Measurements from ENCODE around the gene LRRC23. TPM values are rescaled to one million over a fixed set of nuclear protein-coding genes. Genes with fewer than 3 reads are reported as not detected.
"Not testable (repeated sequence)": the region's sequence is repeated elsewhere in the genome, so short reads cannot be mapped to it uniquely, and the experiment has no call there.

LRRC23 gene
- total RNA-seq, 1 donor from 2014 or later: 10.1 TPM

GRCh38 chr12:6899837-6900519 lies 4.6 kb upstream of the LRRC23 start:
- no peaks in the 10 kb centered on the region for H3K9me3 Mint-ChIP-seq
- no peak overlapping the region for H3K4me3 Mint-ChIP-seq
- no peak for DNase-seq (ENCODE audit: extremely low spot score, unreplicated experiment)
- H3K27ac Mint-ChIP-seq: no peak overlapping the region
- TF ChIP-seq CTCF (conservative IDR thresholded peaks at IDR 0.05): no peak
- peaks cover 10% of the 10 kb centered on the region for H3K36me3 Mint-ChIP-seq
- no peaks in the 10 kb centered on the region for H3K4me1 Mint-ChIP-seq (ENCODE audit: unreplicated experiment)
- H3K27me3 Mint-ChIP-seq: no peaks in the 10 kb centered on the region

- Mint-ChIP-seq H3K4me1 (ENCODE audit: unreplicated experiment) (no peaks in the 10 kb centered on the region), H3K9me3 (no peaks in the 10 kb centered on the region), H3K36me3 (peaks cover 10% of the 10 kb centered on the region), H3K27me3 (no peaks in the 10 kb centered on the region), H3K27ac (no peak overlapping the region), H3K4me3 (no peak overlapping the region)
- TF ChIP-seq CTCF (conservative IDR thresholded peaks at IDR 0.05): no peak
- no peak for DNase-seq (ENCODE audit: extremely low spot score, unreplicated experiment)
These were observed 2.2 kb upstream of the LRRC23 start for GRCh38 chr12:6902448-6902847.

- Mint-ChIP-seq H3K4me3 (no peak overlapping the region), H3K4me1 (ENCODE audit: unreplicated experiment) (no peaks in the 10 kb centered on the region), H3K27ac (no peak overlapping the region), H3K9me3 (no peaks in the 10 kb centered on the region), H3K27me3 (no peaks in the 10 kb centered on the region), H3K36me3 (peaks cover 13% of the 10 kb centered on the region)
- TF ChIP-seq CTCF (conservative IDR thresholded peaks at IDR 0.05): no peak
- no peak for DNase-seq (ENCODE audit: extremely low spot score, unreplicated experiment)
These were observed 900 bp upstream of the LRRC23 start for GRCh38 chr12:6903722-6904121.

- Mint-ChIP-seq H3K27ac (no peak overlapping the region), H3K4me3 (no peak overlapping the region), H3K9me3 (no peaks in the 10 kb centered on the region), H3K4me1 (ENCODE audit: unreplicated experiment) (no peaks in the 10 kb centered on the region), H3K27me3 (peaks cover 7% of the 10 kb centered on the region), H3K36me3 (peaks cover 9% of the 10 kb centered on the region)
- DNase-seq (ENCODE audit: extremely low spot score, unreplicated experiment): no peak
- TF ChIP-seq CTCF (conservative IDR thresholded peaks at IDR 0.05): no peak
These were observed 905 bp downstream of the LRRC23 start for GRCh38 chr12:6905414-6906040.

- not testable (repeated sequence) for H3K36me3 Mint-ChIP-seq; H3K4me1 Mint-ChIP-seq (ENCODE audit: unreplicated experiment)
These were observed 3.5 kb downstream of the LRRC23 start for GRCh38 chr12:6908141-6908540.

GRCh38 chr12:6909421-6910145 lies 5.0 kb downstream of the LRRC23 start:
- no peak for TF ChIP-seq CTCF (conservative IDR thresholded peaks at IDR 0.05)
- peaks cover 39% of the 10 kb centered on the region for H3K27me3 Mint-ChIP-seq
- no peak overlapping the region for H3K4me3 Mint-ChIP-seq
- DNase-seq (ENCODE audit: extremely low spot score, unreplicated experiment): no peak
- H3K4me1 Mint-ChIP-seq (ENCODE audit: unreplicated experiment): peaks cover 9% of the 10 kb centered on the region
- peaks cover 3% of the 10 kb centered on the region for H3K36me3 Mint-ChIP-seq
- no peaks in the 10 kb centered on the region for H3K9me3 Mint-ChIP-seq
- no peak overlapping the region for H3K27ac Mint-ChIP-seq

More at GRCh38 chr12:6908141-6908540, 3.5 kb downstream of the LRRC23 start:
- H3K4me3 Mint-ChIP-seq; DNase-seq (ENCODE audit: extremely low spot score, unreplicated experiment); H3K27ac Mint-ChIP-seq; H3K9me3 Mint-ChIP-seq: not testable (repeated sequence)
- peaks cover 28% of the 10 kb centered on the region for H3K27me3 Mint-ChIP-seq
